Peyer's patch (tissue), 4 donors: ENCODE data around the gene STAG1.

Experiments
- CTCF ChIP-seq, 6 experiments: fragments of 450-650 bp in 4 of 6; fragments of 200-600 bp in 2 of 6; sonication (generic) in 1 of 6; IDR thresholded peaks; one replicate each; pipeline ENCODE4 v1.5.1; 2017 to 2019; ENCODE audit warnings: antibody characterized with exemption in 6 of 6, mild to moderate bottlenecking in 3 of 6, moderate library complexity in 1 of 6
- POLR2A ChIP-seq, 2 donors: fragments of 450-650 bp; IDR thresholded peaks; one replicate each; pipeline ENCODE4 v1.5.1; 2017; ENCODE audit warnings: antibody characterized with exemption in 2 of 2, mild to moderate bottlenecking in 2 of 2, moderate library complexity in 2 of 2

- TF ChIP-seq CTCF (IDR thresholded peaks at IDR 0.05) (no peak), POLR2A (IDR thresholded peaks at IDR 0.05) (no peak)
Measured at GRCh38 chr3:136699271-136699828, 52.8 kb downstream of the STAG1 start.
